PC-3 (cell line): ENCODE data around the gene NAALADL1.

ENCODE experiments used
- CTCF ChIP-seq: fragments of 300-600 bp; sonication (generic); conservative IDR thresholded peaks from 2 replicates; pipeline ENCODE4 v1.5.1; 2017; ENCODE audit warnings: antibody characterized with exemption, low read depth, mild to moderate bottlenecking, low read length
- EZH2 ChIP-seq: fragments of 300-600 bp; sonication (generic); IDR thresholded peaks from one replicate; pipeline ENCODE4 v1.6.1; 2017; ENCODE audit warnings: antibody characterized with exemption, mild to moderate bottlenecking, low read length; ENCODE audit not compliant: unreplicated experiment
- EZH2phosphoT487 ChIP-seq: fragments of 300-600 bp; sonication (generic); IDR thresholded peaks from 2 replicates; pipeline ENCODE4 v1.6.1; 2018; ENCODE audit warnings: mild to moderate bottlenecking, antibody characterized with exemption, low read length, borderline replicate concordance

- TF ChIP-seq CTCF = no peak
- TF ChIP-seq EZH2phosphoT487 = no peak
- TF ChIP-seq EZH2 = no peak
Measured at GRCh38 chr11:64998690-64999431, 59.5 kb downstream of the NAALADL1 start.
